Esophagus muscularis mucosa (tissue), 4 donors: ENCODE data around the gene LSM10.

Experiments used
- EP300 ChIP-seq: sonication (generic); formaldehyde crosslinking; IDR thresholded peaks from one replicate; pipeline ENCODE4 v1.6.1; 2017; ENCODE audit warnings: antibody characterized with exemption
- POLR2A ChIP-seq: fragments of 450-650 bp; IDR thresholded peaks from one replicate; pipeline ENCODE4 v1.6.1; 2017; ENCODE audit warnings: antibody characterized with exemption, moderate library complexity, mild to moderate bottlenecking, low read depth
- TF ChIP-seq, protein P1 (sequence below), 3 experiments: fragments of 200-600 bp in 2 of 3; fragments of 450-650 bp in 1 of 3; sonication (generic) in 2 of 3; IDR thresholded peaks; one replicate each; pipeline ENCODE4 v1.5.1; 2017 to 2019; ENCODE audit warnings: antibody characterized with exemption in 3 of 3, mild to moderate bottlenecking in 2 of 3, moderate library complexity in 1 of 3

DNA sequence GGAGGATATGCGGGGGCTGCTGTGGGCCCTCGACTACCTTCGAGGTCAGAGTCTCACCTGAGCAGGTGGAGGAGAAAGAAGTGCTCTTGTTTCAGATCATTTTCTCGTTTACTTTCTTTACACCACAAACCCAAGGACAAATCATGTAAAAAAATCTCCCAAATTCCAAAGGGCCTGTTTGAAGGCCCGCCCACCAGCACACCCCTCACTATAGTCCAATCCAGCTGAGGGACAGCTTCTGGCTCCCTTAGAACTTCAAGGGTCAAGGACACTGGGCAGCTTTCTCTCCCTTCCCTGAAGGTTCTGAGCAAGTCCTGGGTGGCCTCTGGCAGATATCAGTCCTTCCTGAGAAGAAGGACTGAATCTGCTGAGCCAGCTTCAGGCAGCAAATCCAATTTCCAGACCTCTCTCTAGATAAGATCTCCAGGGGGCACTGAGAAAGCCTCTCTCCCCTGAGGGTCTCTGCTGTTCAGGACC is 17.5 kb downstream of the LSM10 start:
- TF ChIP-seq, protein P1, sequence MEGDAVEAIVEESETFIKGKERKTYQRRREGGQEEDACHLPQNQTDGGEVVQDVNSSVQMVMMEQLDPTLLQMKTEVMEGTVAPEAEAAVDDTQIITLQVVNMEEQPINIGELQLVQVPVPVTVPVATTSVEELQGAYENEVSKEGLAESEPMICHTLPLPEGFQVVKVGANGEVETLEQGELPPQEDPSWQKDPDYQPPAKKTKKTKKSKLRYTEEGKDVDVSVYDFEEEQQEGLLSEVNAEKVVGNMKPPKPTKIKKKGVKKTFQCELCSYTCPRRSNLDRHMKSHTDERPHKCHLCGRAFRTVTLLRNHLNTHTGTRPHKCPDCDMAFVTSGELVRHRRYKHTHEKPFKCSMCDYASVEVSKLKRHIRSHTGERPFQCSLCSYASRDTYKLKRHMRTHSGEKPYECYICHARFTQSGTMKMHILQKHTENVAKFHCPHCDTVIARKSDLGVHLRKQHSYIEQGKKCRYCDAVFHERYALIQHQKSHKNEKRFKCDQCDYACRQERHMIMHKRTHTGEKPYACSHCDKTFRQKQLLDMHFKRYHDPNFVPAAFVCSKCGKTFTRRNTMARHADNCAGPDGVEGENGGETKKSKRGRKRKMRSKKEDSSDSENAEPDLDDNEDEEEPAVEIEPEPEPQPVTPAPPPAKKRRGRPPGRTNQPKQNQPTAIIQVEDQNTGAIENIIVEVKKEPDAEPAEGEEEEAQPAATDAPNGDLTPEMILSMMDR (IDR thresholded peaks at IDR 0.05), result no peak
- TF ChIP-seq EP300 (no peak), POLR2A (no peak)
